ENCODE measurements around the gene CPT2.

DNA sequence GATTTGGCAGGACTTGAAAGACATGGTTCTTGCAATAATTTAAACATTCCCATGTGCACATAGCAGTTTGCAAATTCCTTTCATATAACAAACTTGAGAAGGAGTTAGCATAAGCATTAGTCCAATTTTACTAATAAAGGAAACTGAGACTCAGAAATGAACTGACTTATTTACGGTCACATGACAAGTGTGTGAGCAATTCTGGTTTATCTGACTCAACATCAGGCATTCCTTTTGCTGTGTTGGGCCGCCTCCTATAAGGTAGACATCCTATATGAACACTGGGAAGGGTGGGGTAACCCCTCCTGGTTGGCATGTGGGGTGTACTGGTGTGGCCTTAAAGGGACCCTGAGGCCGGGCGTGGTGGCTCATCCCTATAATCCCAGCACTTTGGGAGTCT lies 8.5 kb upstream of the CPT2 start:
- TF ChIP-seq GATA2 (IDR thresholded peaks at IDR 0.05; ENCODE audit: low read depth, low read length) (no peak), GATA3 (IDR thresholded peaks at IDR 0.05; ENCODE audit: low read depth, low read length) (no peak)

All from SH-SY5Y (cell line).